Heart right ventricle (tissue), 16 donors: Measurements from ENCODE around the gene CAD. TPM values are rescaled to one million over a fixed set of nuclear protein-coding genes. Genes with fewer than 3 reads are reported as not detected.

ENCODE experiments used
- ATAC-seq, 8 donors: fragments of 200-7000 bp; cut with Tn5 transposase; one replicate each; pipeline ENCODE4 v1.9.1; 2020; ENCODE audit warnings: mild to moderate bottlenecking in 8 of 8, moderate library complexity in 8 of 8, moderate number of reproducible peaks in 1 of 8
- DNase-seq, 2 donors: peaks; one replicate each; pipeline ENCODE4 v3.0.0-alpha.2; 2020
- H3K27ac ChIP-seq, 10 donors: fragments of 200-600 bp; sonication (generic) in 2 of 10; one replicate each; pipeline versions ENCODE4 v1.5.0 to v1.8.0; 2020 to 2022; ENCODE audit warnings: mild to moderate bottlenecking in 3 of 10
- H3K27me3 ChIP-seq, 7 donors: fragments of 200-600 bp; one replicate each; pipeline ENCODE4 v1.8.0; 2021 to 2022; ENCODE audit warnings: mild to moderate bottlenecking in 2 of 7
- H3K36me3 ChIP-seq, 9 donors: fragments of 200-600 bp; sonication (generic) in 1 of 9; one replicate each; pipeline versions ENCODE4 v1.5.0 to v1.8.0; 2020 to 2022; ENCODE audit warnings: mild to moderate bottlenecking in 2 of 9
- H3K4me1 ChIP-seq, 9 donors: fragments of 200-600 bp; sonication (generic) in 1 of 9; one replicate each; pipeline versions ENCODE4 v1.5.0 to v1.8.0; 2020 to 2022; ENCODE audit warnings: mild to moderate bottlenecking in 4 of 9
- H3K4me3 ChIP-seq, 10 donors: fragments of 200-600 bp; sonication (generic) in 2 of 10; one replicate each; pipeline versions ENCODE4 v1.5.0 to v1.8.0; 2020 to 2022; ENCODE audit warnings: mild to moderate bottlenecking in 7 of 10, moderate library complexity in 2 of 10
- H3K9me3 ChIP-seq, 11 donors: fragments of 200-600 bp in 10 of 11; sonication (generic) in 2 of 11; one replicate each; pipeline versions ENCODE4 v1.5.0 to v1.8.0; 2013 to 2022; ENCODE audit warnings: mild to moderate bottlenecking in 2 of 11, control low read depth in 1 of 11, moderate library complexity in 1 of 11
- CTCF ChIP-seq, 9 donors: fragments of 200-600 bp; sonication (generic) in 2 of 9; IDR thresholded peaks; one replicate each; pipeline versions ENCODE4 v1.5.0 to v1.8.0; 2021 to 2022; ENCODE audit warnings: antibody characterized with exemption in 9 of 9, mild to moderate bottlenecking in 5 of 9, moderate library complexity in 1 of 9
- WGBS, 2 donors: extraction: QIAGEN DNeasy Blood & Tissue Kit; methylation state at CpG; one replicate each; pipeline ENCODE4 v1.1.7; 2013; ENCODE audit warnings: inconsistent platforms in 1 of 2; 5-methylcytosine and 5-hydroxymethylcytosine counted together
- intact Hi-C, 10 donors: fragments of 100-400 bp; cut with DNase I; formaldehyde crosslinking; loops; one replicate each; pipeline versions ENCODE4 v1.11.1 to v1.14.2; 2022
- polyA plus RNA-seq, 2 donors: library from polyadenylated mRNA; stranded (reverse); fragments of 200-250 nt; gene quantifications; one replicate each; pipeline ENCODE4 v1.2.3, GENCODE V29; 2013
- total RNA-seq, 10 donors: library from RNA; stranded (reverse); fragmentation: NEBNext Ultra II Directional in 3 of 10; extraction: Animal tissue kit (Norgen Biotek cat#: 25700) in 3 of 10; gene quantifications; one replicate each; pipeline versions ENCODE4 v1.2.1 to v1.2.4, GENCODE V29; 2021 to 2023
- donor health status: Arrhythmogenic right ventricular cardiomyopathy.
- donor health status: ischemic (EF 13 %, LVEDD 7.1; RV severe dilation, severe dysfunction).
- donor health status: healthy with polysubstance abuse.
- donor health status: DM: no; HTN: yes; CAD: no.
- donor health status: DM: no; HTN: no; CAD: no.
- donor health status: ischemic (EF 25% LVEDD 6.9; RV normal size, moderate dysfunction).
- donor health status: ischemic (EF 25% LVEDD 5.7; RV mildly dilated, moderate dysfunction).
- donor health status: healthy.
- donor health status: DM: yes; HTN: yes; CAD: no.
- donor health status: Ischemic cardiomyopathy.
- donor health status: ischemic (EF 35%, LVEDD 5.7; RV mildly dilated, moderate dysfunction).
- donor health status: nonischemic (EF 11% LVEDD 7.7; RV severe dilation, severe dysfunction).
- donor health status: DM: yes; HTN: yes; CAD: no.
- donor health status: PGD.
- donor health status: ischemic (EF 29% LVEDD 5.4; RV normal size, mild dysfunction).
- donor health status: nonischemic (EF 23%, LVEDD 6.1; RV moderate dilation, normal function).

The CAD gene
- total and polyA plus RNA-seq, 12 donors, result 6.1 to 10.6 (median 7.6) TPM

GRCh38 chr2:27225526-27225925, 8.4 kb downstream of the CAD start:
- TF ChIP-seq CTCF (IDR thresholded peaks at IDR 0.05), result no peak
- H3K9me3 ChIP-seq, result no peaks in the 10 kb centered on the region
- ATAC-seq (no peak), DNase-seq (no peak)
- intact Hi-C loops, result no loop called here
- H3K27ac ChIP-seq, result no peak overlapping the region
- peaks cover 0 to 100% (median 69%) of the 10 kb centered on the region in 9 donors for H3K36me3 ChIP-seq
- H3K4me1 ChIP-seq, result no peaks in the 10 kb centered on the region
- no peaks in the 10 kb centered on the region for H3K27me3 ChIP-seq
- WGBS, 2 donors, result 90 to 91% methylated on average over 9 of the region's 9 CpGs
- no peak overlapping the region for H3K4me3 ChIP-seq

GRCh38 chr2:27227501-27227900, 10.3 kb downstream of the CAD start:
- TF ChIP-seq CTCF (IDR thresholded peaks at IDR 0.05), result no peak
- Histone ChIP-seq H3K4me3 (no peak overlapping the region), H3K36me3 (peaks cover 0 to 100% (median 74%) of the 10 kb centered on the region in 9 donors), H3K27me3 (no peaks in the 10 kb centered on the region), H3K9me3 (no peaks in the 10 kb centered on the region), H3K4me1 (no peaks in the 10 kb centered on the region), H3K27ac (no peak overlapping the region)
- ATAC-seq (no peak), DNase-seq (no peak)
- 90 to 92% methylated on average over 2 of the region's 2 CpGs for WGBS, 2 donors
- intact Hi-C loops, result no loop called here

- Histone ChIP-seq H3K9me3 (no peaks in the 10 kb centered on the region), H3K4me1 (no peaks in the 10 kb centered on the region), H3K36me3 (peaks cover 0 to 100% (median 79%) of the 10 kb centered on the region in 9 donors), H3K4me3 (no peak overlapping the region), H3K27ac (no peak overlapping the region), H3K27me3 (no peaks in the 10 kb centered on the region)
- no peak for ATAC-seq
- 94% methylated on average over 13 of the region's 13 CpGs for WGBS, 2 donors
- no peak for TF ChIP-seq CTCF (IDR thresholded peaks at IDR 0.05)
- intact Hi-C loops, result no loop called here
- no peak for DNase-seq
Measured at GRCh38 chr2:27231921-27232320, 14.8 kb downstream of the CAD start.

GRCh38 chr2:27233341-27233740, 16.2 kb downstream of the CAD start:
- no peaks in the 10 kb centered on the region for H3K27me3 ChIP-seq
- ATAC-seq, result no peak
- H3K9me3 ChIP-seq, result no peaks in the 10 kb centered on the region
- H3K4me1 ChIP-seq, result no peaks in the 10 kb centered on the region
- peaks cover 4 to 100% (median 77%) of the 10 kb centered on the region in 9 donors for H3K36me3 ChIP-seq
- no peak overlapping the region for H3K4me3 ChIP-seq
- intact Hi-C loops, result no loop called here
- 90 to 93% methylated on average over 14 of the region's 14 CpGs for WGBS, 2 donors
- TF ChIP-seq CTCF (IDR thresholded peaks at IDR 0.05), result no peak
- no peak overlapping the region for H3K27ac ChIP-seq
- no peak for DNase-seq
